Measurements from ENCODE around the gene ESRRB.

ESRRB gene

DNA sequence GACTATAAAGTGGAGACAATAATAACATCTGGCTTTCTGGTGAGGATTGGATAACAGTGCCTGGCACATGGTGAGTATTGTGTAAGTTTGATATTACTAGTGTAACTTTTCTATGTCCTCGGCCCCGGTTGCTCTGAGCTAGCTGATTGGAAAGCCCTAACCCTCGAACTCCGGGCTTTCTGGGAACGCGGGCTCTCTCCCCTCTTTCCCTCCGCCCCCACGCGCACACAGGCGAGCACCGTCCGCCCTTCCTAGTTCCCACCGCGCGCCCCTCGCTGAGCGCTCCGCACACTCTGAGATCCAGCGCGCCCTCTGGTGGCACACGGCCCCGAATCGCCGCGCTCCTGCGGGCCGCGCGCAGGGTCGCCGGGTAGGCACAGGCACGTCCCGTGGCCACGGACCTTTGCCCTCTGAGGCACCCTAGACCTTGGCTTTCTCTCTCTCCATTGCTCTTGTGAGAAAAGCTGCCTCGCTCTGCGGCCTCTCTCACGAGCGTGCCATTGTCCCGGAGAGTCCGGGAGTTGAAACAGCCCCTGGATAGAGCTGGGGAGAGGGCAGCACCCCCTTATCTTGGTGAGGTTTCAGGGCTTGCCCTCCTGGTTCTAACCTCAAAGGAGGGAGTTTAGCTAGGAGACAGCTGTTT, 23.2 kb upstream of the ESRRB start:
- DNase-seq = peak; percentile 64

DNA sequence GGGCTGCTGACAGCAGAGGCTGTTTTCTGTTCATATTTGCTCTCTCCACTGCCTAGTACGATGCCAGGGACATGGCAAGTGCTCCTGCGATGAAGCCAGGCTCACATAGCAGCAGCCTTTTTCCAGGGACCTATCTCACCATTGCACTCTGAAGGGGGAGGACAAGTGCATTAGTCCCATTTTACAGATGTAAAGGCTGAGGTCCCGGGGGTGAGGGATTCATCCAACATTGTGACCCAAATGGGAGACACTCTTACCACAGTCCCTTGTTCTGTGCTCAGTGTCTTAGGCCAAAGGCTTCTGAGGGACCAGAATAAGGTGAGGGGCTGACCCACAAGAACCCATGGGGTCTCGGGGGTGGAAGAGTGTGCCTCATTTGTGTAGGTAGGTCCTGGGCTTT, 21.6 kb upstream of the ESRRB start:
- no peak for DNase-seq

DNA sequence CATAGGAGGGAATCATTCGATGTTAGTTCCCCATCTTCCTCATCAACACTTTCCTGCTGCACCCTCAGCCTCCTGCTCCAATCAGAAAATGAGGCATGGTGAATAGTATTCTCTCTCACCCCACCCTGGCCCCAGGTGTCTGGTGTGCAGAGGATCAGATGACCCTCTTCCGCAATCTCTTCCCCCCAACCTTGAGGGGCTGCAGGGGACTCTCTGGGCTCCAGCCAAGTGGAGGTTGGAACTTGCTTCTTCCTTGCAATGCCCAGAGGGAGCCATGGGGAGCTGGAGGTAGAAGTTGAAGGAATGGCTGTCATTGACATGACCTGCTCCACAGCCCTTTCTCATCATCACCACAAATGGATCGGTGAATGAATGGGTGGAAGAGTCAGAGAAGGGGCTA, 20.2 kb upstream of the ESRRB start:
- no peak for DNase-seq

DNA sequence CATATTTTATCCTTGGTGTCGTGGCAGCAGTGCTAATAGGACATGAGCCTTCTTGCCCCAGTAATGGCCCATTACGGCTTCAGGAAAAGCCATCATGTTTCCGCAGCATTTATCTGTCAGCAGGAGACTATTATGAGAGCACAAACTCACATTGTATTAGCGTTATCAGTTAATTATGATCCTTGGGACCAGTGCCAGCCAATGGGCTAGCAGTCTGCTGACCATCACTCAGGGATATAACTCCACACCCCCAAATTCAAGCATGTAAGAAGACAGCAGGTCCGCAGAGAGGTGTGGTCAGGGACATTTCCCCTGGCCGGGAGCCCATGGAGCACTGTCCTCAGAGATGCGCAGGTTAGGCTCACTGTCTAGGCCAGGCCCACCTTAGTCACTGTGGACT, 4.9 kb upstream of the ESRRB start:
- no peak for DNase-seq

DNA sequence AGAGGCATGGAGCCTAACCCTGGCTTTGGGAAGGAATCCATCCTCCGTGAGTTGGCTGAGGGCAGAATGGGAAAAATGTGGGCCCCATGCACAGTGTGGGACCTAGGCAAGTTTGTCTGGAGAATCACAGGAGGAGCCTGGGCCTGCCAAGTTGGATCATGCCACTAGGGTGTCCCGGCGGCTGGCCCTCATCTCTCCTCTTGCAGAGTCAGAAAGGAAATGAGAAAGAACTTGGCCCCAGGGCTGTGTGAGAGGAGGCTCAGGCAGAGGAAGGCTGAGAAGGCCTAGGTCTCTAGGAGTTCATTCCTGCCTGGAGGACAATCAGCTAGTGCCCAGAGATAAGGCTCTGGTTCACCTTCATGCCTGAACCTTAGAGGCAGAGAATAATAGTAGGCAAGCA, 2.5 kb upstream of the ESRRB start:
- DNase-seq = no peak

DNA sequence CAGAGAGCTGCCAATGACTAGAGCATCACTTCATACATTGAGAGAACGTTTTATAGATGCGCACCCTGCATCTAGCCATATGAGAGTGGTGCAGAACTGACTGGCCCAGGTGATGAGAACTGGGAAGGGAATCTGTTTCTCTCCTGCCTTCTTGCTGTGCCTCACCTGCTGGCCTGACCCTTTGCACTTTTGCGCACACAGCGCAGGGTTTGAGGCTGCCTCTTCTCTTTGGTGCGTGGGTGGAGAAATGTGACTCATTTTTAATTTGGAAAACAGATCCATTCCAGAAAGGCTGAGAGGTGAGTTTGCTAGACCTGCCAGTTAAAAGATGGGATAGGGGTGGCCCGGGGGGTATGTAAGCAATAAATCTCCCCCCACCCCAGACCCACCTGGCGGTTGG, 453 bp upstream of the ESRRB start:
- DNase-seq = peak; percentile 13

DNA sequence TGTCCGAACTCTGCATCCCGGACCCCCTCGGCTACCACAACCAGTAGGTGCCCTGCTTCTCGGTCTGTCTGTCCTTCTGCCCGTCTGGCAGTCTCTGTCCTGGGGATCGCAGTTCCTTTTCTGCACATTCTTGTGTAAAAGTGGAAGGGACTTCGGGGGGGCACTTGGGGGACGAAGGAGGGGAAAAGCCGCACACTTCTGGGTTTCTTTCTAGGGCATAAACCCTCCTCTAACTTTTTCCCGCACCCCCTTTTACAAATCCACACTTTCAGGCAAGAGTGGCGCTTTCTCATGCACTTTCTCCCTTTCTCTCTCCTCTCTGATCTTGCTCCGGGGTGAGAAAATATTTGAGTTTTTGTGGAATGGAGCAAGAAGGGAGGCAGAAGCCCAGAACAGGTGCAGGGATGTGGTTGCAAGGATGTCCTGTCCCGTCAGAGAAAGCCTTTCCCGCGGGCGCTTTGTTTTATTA, 506 bp downstream of the ESRRB start:
- no peak for DNase-seq

DNA sequence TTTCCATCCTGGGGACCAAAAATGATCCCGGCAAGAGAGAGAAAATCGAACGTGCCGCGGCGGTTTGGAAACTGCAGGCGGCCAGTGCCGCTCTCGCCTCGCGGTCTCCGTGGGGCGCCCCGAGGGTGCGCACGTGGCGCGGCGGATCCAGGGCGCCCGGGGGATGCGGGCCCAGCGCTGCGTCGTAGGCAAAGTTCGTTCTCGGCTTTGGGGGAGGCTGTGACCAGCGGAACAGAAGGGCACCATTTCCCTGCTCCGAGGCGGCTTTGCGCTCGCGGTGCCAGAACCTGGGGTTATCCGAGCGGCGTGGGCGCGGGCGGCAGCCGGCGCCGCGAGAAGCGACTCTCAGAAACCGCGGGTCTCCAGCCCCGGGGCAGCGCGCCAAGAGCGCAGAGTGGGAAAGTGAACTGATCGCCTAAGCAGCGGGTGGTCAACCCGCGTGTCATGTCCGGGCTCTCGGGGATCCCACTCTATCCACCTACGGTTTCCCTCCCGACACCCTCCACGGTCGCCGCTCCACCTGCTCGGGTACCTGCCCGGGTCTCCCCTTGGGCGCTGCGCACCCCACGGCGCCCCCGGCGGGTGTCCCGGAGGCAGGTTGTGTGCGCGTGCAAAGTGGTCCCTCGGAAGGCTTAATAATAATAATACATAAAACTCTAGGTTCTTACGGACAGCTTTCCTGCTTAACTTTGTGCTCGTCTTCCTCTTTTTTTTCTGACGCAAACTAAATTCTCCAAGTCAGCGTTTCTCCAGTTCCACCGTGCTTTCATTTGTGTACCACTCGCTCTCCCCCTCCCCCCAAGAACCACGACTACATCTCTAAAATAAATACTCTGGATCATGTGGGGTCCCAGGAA, 1.2 kb downstream of the ESRRB start:
- DNase-seq = no peak

DNA sequence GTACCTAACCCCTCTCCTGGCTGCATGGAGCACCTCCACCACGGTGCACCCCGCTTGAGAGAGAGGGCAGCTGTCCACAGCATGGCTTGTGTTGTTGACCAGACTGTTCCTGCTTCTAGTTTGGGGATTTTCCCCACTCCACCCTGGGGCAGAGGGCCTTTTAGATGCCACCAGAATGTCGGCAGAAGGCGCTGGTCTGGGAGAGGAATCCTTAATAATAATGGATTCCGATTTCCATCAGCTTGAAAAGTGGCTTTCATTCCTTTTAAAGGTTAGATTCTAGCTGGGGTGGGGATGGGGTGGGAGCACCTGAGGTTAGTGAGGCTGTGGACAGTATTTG, 1.8 kb downstream of the ESRRB start:
- no peak for DNase-seq

DNA sequence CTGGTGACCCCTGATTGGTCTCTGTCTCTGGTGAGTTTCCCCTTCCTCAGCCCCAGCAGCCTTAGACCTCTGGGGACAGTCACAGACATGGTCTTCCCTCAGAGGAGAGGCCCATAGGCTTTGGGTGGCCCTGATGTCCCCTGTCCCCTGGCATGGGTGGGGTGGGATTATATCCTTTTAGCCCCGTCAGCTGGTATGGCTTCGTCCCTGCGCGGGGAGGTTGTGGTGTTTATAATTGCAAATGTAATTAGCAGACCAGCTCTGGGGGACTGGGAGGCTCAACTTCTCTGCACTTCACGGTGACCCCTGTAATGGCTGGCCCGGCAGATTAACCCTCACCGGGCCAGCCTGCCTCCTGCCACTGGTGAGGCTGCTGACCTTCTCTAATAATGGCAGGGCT, 5.1 kb downstream of the ESRRB start:
- no peak for DNase-seq

DNA sequence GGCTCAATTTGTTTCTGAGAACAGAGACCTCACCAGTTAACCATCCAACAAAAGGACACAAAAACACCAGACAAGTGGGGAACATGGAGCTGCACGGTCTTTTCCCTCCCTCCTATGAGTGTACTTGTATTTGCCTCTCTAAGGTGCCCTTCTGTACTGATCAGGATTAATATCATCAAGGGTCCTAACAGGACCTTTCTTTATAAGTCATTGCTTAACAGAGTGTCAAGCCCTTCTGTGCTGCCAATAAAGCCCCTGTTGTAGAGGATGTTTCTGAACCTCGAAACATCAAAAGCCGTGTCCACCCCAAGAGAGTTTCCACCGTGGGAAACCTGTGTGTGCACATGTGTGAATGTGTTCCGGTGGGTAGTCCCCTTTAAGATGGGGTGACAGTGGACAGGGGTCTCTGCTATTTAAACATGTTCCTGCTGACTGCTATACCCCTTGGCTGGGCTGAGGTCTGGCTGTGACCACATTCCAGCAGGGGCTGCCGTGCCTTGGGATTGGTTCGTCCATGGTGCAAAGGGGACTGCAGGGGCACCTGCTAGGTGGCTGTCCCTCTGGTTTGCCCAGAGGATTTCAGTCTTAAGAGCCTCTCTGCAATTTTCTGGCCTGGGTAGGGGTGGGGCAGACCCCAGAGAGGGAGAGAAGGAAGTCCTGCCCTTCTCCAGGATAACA, 6.0 kb downstream of the ESRRB start:
- DNase-seq = no peak

DNA sequence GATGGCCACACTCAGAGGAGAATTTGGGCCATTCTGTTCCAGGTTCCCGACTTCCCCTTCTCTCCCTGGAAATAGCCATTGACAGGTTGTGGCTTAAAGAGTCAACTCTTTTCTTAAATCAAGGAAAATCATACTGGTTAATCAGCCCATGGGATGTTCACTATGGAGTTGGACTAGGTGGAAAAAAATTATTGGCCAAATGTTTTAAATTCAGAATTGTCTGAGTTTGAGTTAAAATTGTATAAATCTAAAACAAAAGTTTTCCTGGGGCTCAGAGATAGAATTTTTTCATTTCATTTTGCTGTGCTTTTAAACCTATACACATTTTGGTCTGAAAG, 6.5 kb downstream of the ESRRB start:
- no peak for DNase-seq

DNA sequence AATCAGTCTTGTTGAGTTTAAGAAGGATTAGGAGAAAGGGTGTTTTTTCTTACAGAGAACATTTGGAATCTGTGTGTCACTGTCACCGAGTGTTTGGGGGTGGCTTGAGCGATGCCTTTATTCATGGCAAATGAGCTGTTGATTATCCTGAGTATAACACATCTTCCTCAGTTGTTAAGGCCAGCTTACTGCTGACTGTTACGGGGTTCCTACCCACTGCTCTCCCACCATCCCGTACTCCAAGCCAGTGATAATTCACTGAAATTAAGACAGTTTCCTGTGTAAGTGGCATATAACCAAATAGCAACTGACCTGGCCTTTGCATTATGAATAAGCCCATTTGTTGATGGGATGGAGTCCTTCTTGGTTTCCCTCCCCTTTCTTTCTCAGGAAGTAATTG, 9.5 kb downstream of the ESRRB start:
- no peak for DNase-seq

DNA sequence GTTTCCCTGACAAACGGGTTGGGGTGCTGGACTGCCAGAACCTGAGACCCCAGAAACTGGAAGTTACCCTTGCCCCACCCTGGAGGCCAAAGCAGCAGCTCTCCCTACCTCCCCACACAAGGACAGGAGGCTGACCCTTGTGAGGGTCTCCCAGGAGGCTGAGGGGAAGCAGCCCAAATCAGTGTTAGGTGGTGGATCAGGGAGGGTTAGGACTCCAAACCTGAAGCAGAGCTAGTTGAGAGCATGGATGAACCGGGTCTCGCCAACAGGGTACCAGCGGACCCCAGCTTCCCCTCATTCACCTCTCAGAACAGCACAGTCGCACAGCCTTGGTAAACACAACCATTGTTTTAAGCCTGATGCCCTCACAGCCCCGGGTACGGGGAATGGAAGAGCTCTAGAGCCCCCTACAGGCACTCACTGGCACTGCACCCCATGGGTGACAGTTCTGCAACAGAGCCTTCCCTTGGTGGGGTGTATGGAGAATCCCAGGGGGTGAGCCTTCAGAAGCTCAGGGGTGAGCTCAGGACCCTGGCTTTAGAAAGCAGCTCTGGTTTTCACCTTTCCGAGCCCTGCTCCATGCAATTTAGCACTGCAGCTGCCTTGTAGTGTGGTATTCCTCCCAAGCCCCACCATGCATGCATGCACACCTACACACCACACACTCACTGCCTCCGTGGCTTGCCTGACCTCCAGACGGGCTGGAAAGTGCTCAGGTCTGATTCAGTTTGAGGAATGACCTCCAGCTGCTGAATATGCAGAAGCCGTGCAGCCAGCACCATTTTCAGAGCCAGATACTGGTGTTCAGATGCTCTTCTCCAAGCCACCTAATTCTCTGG, 11.2 kb downstream of the ESRRB start:
- DNase-seq = peak; percentile 77

DNA sequence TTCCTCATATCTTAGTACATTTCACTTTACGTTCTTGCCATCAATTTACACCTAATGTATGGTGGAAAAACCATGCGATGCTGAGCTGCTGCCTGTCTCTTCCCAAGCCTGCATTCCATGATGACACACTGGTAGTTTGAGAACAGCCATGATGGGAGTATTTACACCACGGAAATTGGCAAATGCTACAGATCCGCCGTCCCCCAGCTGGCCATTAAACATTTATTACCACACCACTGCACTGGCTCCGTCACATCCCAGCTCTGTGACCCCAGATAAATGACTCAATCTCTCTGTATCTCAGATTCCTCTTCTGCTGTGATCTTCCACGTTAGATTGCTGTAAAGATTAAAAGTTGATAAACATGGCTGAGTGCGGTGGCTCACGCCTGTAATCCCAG, 13.9 kb downstream of the ESRRB start:
- DNase-seq = no peak

DNA sequence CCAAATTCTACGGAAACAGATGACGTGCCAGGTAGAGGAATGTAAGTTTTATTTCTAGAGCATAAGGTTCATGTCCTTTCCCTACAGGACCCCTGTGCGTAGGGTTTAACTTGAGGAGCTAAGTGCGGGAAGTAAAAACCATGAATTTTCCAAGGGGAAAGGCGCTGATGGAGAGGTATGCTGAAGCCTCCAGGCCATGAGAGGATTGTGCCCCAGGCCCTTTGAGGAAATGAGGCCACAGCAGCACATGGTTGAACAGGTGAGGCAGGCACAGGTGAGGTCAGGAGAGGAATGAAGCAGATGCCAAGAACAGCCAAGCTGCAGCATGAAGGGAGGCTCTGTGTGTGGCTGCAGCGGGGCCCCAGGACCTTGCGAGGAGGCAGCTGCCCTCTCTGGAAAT, 14.7 kb downstream of the ESRRB start:
- no peak for DNase-seq

DNA sequence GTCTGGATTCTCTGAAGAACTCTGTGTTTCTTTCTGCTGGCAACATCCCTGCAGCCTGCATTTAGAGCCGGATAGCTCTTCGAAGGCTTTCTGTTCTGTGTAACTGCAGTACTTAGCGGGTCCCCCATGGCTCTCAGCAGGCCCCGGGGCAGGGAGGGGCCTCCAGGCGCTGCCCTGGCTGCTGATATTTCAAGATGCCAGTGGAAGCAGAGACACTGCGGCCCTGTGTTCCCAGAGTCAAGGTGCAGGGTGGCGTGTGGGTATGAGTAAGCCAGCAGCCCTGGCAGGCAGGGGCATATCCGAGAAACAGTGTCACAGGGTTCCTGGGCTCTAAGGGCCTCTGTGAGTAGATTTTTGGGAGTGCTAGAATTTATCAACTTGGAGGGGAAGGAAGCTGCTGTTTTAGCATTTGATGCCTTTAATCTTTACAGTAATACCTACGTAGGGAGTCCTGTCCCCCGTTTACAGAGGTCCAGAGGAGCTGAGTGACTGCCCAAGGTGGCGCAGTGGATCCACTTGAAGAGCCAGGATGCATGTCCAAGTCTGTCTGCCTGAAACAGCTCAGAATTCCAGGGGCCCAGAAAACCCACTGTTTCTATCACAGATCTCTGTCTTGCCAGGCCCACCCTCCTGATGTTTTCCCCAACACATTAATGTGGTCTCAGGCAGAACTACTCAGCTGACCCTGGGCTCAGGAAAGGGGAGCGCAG, 16.2 kb downstream of the ESRRB start:
- DNase-seq = no peak

DNA sequence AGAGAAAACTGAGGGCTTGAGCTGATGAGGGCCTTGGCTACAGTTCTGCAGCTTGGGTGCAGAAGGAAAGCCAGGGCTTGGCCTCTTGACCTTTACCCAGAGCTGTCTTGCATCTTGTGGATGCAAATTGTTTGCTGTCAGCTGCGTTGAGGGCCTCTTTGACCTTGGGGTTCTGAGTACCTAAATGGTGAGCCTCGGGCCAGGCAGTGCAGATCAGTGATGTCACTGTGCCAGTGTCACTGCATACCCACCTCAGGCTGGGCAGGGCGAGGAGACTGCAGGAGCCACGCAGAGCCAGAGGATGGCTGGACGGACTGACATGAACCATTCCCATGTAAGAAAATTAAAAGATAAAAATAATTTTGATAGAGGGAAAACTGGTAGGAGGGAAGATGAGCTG, 18.6 kb downstream of the ESRRB start:
- DNase-seq = no peak

DNA sequence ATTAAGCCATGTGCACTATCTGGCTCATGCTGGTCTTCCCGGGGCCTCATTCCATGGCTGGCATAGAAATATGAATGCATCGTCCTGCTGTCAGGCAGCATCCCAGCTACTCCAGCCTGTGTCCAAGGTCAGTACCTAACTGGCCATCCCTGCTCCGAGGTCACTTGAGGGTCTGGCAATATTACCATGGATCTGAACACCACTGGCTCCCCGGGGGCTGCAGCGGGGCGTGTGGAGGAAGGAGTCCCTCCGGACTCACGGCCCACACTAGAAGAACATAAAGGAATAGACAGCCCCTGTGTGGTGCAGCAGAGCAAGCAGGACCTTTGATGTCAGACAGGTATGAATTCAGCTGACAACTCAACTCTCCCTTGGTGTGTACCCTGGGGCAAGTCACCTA, 19.2 kb downstream of the ESRRB start:
- no peak for DNase-seq

DNA sequence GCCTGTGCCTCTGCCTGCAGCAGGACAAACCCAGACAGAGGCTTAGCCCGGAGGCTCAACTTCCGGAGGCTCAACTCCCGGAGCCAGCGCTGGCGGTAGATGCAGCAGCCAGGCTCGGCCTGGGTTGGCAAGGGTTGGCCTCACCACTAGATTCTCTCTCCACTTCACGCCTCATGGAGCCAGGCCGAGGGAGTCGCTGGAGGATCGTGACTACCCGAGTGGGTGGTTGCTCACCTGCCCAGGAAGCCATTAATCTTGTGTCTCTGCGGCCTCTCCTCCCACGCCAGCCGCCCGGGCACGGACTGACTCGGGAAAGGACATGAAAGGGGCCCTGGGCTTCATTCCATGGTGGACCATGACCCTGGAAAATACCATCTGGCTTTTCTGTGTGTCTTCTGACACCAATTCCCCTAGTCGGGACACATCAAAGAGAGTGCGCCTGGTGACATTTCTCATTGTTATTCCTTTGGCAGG, 20.8 kb downstream of the ESRRB start:
- no peak for DNase-seq

DNA sequence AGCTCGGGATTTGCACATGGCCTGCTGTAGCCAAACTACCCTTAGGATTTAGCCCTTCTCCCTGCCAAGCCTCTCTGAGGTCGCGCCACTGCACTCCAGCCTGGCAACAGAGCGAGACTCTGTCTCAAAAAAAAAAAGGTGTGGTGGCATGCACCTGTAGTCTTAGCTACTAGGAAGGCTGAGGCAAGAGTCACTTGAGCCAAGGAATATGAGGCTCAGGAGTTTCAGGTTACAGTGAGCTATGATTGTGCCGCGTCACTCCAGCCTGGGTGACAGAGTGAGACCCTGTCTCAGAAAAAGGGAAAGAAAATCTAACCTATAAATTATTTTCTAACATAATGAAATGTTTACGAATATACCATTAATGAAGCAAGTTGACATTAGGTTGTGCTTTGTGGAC, 29.7 kb downstream of the ESRRB start:
- no peak for DNase-seq

DNA sequence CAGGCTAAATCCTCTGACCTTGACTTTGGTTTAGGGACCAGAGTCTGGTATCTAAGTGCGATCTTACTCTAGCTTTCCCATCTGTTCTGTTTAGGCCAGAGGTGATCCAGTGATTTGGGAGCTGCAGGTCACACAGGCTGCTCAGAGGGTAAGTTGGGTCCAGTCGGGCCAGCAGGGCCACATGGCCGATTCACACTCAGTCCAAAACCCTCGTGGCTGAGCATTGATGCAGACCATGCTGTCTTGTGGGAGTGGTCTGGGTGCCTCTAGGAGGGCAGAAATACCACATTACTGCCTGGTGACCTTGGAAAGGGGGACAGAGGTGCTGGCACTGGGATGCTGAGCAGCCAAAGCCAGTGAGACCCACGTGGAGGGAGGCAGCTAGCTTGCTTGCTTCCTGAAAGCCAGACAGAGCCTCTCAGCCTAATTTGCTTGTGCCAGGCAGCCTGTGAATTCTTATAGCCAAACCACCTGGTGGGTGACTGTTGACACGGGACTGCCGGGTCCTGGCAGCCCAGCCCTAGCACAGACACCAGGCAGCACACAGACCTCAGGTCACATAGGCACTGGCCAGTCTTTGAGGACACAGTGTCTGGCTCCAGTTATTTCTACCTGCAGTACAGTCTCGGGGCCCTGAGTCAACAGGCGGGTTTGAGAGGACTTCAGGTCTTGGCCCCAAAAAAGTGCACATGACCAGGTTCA, 31.7 kb downstream of the ESRRB start:
- no peak for DNase-seq

Measured in DMS53 (cell line).